Suppressor macrophage (primary cell): Measurements from ENCODE around the gene BMPR1A.
"Not testable (repeated sequence)": the region's sequence is repeated elsewhere in the genome, so short reads cannot be mapped to it uniquely, and the experiment has no call there.

Source experiments
- DNase-seq, 4 experiments: peaks; one replicate each; pipeline ENCODE4 v3.0.0-alpha.2; 2020 to 2022

BMPR1A gene

GRCh38 chr10:86888585-86889381 lies 132.4 kb downstream of the BMPR1A start:
- peak; percentile 34 to 81 (median 70) for DNase-seq

GRCh38 chr10:86889997-86890396 lies 133.6 kb downstream of the BMPR1A start:
- DNase-seq = no peak

DNA sequence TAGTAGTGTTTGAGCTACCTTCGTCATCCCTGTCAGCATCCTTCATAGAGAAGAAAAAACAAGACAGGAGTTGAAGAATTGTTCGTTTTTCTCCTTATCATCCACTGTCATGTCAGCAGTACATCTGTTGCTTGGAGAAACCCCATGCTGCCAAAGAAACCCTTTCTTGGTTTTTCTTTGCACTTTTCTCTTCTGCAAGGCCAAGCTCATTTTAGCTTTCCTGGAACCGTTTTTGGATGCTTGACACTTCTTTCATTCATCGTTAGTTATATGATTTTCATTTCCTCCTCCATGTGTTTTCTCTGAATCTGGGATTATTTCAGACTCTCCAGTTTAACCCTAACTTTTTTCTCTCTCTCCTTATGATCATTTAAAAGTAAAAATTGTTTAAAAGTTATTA lies 142.1 kb downstream of the BMPR1A start:
- DNase-seq = no peak

DNA sequence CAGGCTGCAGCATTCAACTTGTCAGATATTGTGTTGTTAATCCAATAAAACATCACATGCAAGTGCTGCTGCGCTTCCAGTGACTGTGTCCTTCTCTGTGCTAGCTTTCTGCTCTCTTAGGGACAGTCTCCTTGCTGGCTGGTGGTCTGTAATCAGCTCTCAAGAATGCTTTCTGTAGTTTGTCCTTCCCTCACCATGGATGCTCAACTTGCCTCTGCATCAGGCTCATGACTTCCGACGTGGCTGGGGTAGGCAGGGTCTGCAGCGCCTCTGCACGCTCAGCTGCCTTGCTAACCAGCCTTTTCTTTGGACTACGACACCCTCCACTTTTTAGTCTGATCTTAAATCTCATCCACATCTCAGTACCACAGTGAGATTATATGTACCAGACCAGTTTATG lies 142.7 kb downstream of the BMPR1A start:
- DNase-seq = no peak

DNA sequence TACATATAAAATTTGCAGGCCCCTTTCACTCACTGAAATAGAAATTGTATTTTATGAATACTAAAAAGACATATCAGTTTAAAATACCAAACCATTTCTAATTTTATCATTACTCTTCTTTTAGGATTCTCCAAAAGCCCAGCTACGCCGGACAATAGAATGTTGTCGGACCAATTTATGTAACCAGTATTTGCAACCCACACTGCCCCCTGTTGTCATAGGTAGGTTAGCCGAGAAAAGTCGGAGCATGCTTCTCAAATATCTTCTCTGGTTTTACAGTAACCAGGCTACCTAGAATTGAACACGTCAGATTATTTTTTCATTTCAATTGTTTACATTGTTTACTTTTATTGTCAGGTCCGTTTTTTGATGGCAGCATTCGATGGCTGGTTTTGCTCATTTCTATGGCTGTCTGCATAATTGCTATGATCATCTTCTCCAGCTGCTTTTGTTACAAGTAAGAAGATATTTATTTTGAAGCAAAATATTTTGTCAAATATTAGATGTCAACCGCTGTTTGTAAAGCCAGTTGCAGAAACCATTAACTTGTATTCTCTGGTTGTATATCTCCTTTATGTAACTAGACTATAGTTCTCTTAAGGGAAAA lies 143.4 kb downstream of the BMPR1A start:
- peak; percentile 66 to 83 (median 76) for DNase-seq

DNA sequence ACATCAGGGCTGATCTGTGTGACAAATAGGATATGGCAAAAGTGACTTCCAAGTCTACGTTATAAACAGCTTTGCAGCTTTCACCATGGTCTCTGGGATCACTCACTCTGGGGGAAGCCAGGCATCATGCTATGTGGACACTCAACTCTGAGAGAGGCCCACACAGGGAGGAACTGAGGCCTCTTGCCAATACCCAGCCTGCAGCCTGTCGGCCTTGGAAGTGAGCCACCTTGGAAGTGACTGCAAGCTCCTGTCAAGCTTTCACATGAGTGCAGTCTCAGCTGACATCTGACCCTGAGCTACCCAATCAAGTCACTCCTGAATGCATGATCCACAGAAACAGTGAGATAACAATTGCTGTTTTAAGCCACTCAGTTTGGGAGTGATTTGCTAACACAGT lies 144.5 kb downstream of the BMPR1A start:
- DNase-seq = no peak

- DNase-seq = no peak
Observed at GRCh38 chr10:86904600-86904999, 148.2 kb downstream of the BMPR1A start.

DNA sequence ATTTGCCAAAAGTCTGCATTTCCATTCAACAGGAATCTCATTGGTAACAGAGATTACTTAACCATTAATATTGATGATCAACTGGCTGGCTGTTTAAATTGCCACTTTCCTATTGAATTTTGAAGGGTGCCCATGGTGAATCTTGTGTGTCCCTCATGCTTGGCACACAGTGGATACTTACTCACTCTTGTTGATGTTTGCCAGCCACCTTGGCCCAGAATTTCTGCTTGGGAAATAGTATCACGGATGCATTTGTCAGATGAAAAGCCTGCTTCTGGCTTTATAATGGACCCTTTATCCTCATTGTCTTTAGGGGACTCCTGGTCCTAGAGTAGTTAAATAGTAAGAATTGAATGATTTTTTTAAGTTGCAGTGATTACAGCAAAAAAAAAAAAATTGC lies 149.0 kb downstream of the BMPR1A start:
- DNase-seq = no peak

DNA sequence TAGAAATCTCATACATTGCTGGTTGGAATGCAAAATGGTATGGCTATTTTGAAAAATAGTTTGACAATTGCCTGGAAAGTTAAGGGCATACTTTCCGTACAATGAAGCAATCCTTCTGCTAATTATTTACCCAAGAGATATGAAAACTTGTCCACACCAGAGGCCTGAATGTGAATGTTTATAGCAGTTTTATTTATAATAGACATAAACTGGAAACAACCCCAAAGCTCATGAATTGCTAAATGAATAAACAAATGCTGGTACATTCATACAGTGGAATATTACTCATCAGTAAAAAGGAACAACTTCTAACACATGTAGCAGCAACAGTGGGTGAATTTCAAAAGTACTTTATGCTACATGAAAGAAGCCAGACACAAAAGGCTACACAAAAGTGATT lies 158.3 kb downstream of the BMPR1A start:
- DNase-seq = no peak

DNA sequence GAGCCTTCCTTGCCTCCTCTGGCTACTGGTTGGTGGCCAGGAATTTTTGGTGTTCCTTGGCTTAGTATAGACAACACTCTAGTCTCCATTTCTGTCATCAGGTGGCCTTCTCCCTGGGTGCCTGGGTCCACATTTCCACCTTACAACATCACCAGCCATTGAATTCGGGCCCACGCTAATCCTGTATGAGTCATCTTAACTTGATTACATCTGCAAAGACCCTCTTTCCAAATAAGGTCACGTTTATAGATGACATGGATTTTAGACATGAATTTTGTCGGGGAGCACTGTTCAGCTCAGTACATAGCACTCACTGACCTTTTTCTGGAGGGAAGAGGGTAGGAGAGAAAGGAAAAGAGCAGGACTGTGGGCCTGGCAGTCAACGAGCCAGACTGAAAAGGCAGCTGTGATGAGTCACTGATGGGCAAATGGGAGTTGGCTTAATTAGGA lies 161.6 kb downstream of the BMPR1A start:
- no peak for DNase-seq

DNA sequence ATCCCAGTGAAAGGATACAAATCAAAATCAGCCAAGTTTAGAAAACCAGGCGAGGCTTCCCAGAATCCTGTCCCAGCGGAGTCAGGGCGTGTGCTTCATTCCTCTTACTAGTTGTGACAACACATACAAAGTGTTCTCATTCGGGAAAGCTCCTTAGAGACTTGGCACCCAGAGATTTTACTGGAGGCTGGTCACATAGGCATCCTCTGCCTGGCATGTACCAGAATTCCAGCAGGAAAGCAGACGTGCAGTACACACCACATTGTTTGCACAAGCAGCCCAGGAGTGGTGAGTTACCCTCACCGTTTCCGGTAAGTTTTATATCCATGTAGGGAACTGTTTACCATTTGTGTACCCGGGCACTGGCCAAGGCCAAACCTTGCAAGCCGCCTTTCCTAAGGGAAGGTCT lies 166.1 kb downstream of the BMPR1A start:
- no peak for DNase-seq

DNA sequence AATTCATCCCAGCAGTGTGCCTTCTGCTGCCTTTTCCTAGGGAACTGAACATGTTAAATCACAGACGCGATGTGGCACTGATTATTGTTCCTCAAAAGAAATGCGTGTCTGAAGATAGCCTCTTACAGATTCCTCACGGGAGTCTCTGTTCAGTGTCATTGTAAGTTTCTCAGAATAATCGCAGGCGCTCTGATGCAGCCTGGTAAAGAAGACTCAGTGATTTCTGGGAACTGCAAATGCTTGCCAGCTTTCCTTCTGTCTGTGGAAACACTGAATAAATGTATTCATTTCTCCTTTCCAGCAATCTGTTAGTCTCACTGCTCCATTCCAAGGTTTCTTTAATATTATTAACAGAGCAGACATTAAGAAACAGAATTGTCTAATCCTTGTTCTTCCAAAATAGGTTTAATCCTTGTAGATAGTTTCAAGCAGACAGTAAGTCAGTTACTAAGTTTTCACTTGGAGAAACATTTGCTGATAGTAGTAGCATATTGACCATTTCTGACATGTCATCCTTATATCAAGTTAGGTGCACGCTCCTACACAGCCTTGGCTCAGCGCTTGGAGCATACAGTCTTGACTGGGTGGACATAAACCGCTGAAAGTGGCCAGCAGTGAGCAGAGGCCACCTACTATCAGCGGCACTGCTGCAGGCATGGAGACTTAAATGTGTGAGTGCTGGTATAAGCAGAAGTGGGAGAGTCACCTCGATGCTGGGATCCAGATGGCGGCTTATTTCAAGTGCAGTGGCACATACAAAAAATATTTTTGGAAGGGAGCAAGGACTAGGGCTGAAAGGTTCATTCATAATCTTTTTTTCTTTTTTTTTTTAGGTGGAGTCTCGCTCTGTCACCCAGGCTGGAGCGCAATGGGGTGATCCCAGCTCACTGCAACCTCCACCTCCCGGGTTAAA lies 173.3 kb downstream of the BMPR1A start:
- no peak for DNase-seq

- peak in 1 of 4 experiments; percentile 13 for DNase-seq
Observed at GRCh38 chr10:86931872-86932271, 175.5 kb downstream of the BMPR1A start.

GRCh38 chr10:86932674-86933073 lies 176.3 kb downstream of the BMPR1A start:
- no peak for DNase-seq

DNA sequence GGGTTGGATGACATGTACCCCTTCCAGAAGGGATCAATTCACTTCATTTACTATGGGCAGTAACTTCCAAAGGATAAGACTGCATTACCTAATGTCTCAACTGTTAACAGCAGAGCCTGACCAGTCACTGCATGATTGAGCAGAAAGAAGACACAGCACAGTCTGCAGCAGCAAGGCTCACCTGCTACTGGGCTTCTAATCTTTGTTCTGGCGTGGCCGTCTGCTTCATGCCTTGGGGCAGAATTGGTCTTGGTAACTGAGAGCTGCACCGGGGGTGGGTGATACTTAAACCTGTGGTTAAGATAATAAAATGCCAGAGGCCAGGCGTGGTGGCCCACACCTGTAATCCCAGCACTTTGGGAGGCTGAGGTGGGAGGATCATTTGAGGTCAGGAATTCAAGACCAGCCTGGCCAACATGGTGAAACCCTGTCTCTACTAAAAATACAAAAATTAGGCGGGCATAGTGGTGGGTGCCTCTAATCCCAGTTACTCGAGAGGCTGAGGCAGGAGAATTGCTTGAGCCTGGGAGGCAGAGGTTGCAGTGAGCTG lies 177.8 kb downstream of the BMPR1A start:
- not testable (repeated sequence) for DNase-seq

GRCh38 chr10:86936661-86937501 lies 180.5 kb downstream of the BMPR1A start:
- no peak for DNase-seq

DNA sequence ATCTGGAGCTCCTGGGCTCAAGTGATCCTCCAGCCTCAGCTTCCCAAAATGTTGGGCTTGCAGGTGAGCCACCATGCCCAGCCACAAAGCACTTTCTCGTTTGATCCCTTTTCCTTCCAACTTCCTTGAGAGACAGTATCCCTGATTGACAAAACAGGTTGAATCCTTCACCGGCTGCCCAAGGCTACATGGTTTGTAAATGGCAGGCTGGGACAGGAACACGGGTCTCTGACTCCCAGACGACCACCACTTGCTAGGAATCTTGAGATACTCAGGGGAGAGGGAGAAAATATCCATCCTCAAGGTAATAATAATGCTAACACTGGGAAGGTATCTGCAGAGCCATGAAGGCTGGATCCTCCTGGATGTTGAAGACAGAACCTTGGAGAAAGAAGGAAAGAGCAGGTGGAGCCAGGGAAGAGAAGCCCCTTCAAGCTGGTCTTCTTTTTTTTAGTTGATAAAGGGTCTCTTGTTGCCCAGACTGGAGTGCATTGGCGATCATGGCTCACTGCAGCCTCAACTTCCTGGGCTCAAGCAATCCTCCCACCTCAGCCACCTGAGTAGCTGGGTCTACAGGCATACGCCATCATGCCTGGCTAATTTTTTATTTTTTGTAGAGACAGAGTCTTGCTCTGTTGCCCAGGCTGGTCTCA lies 181.2 kb downstream of the BMPR1A start:
- DNase-seq = no peak

DNA sequence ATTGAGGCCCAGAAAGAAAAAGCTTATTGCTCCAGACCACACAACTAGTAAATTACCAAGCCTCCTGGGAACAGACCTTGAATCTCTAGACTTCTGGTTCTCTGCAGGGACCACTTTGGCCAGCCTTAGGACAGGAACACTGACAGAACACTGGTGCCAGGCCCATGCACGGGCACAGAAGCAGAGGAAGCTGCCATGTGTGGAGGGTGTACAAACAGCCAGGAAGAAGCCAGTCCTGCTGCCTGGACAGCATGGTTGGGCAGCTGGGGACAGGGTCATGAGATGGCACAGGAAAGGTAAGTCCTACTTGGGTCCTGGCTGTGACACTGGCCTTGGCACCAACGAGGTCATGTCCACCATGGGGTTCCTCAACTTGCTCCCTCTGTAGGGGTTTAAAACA lies 181.8 kb downstream of the BMPR1A start:
- DNase-seq = no peak

GRCh38 chr10:86940076-86940475 lies 183.7 kb downstream of the BMPR1A start:
- not testable (repeated sequence) for DNase-seq

- DNase-seq = no peak
Observed at GRCh38 chr10:86940677-86941076, 184.3 kb downstream of the BMPR1A start.

DNA sequence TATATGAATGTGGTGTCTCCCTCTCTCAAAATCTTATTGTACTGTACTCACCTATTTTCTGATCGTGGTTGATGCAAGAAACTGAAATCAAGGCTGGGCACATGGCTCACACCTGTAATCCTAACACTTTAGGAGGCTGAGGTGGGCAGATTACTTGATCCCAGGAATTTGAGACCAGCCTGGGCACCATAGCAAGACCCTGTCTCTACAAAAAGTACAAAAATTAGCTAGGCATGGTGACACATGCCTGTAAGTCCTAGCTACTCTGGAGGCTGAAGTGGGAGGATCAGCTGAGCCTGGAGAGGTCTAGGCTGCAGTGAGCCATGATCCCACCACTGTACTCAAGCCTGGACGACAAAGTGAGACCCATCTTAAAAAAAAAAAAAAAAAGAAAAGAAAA lies 185.0 kb downstream of the BMPR1A start:
- no peak for DNase-seq
